Panc1 (cell line): ENCODE results near the gene NELFB. TPM values are rescaled to one million over a fixed set of nuclear protein-coding genes. Genes with fewer than 3 reads are reported as not detected.

ENCODE experiments used
- ATAC-seq: fragments of 200-7000 bp; cut with Tn5 transposase; 2 replicates; pipeline ENCODE4 v1.9.1; 2020; ENCODE audit warnings: mild to moderate bottlenecking, moderate library complexity
- BruUV-seq: library from RNA; stranded (reverse); fragments of 400-500 nt; replicated peaks from 2 replicates; lab custom pipeline; 2021; lab: Mats Ljungman, UMichigan
- CTCF ChIA-PET: fragments of 300-600 bp; sonication (Branson Sonifier 250); formaldehyde crosslinking; loops from one replicate; lab custom pipeline; 2022; ENCODE audit warnings: antibody characterized with exemption; lab: Charles Lee
- POLR2A ChIA-PET: fragments of 300-600 bp; sonication (Branson Sonifier 250); formaldehyde crosslinking; loops from one replicate; lab custom pipeline; 2022; ENCODE audit warnings: antibody characterized with exemption; lab: Charles Lee
- DNase-seq: peaks from one replicate; pipeline ENCODE4 v3.0.0-alpha.2; 2010; ENCODE audit warnings: low read depth, low spot score
- H3K27ac ChIP-seq: 2 replicates; pipeline ENCODE4 v1.5.1; 2011; ENCODE audit warnings: mild to moderate bottlenecking, low read length, inconsistent platforms
- H3K27me3 ChIP-seq: fragments of 200-500 bp; sonication (Bioruptor generic); 2 replicates; pipeline ENCODE4 v1.6.0; 2014; ENCODE audit warnings: low read length, inconsistent platforms; ENCODE audit not compliant: control insufficient read depth, insufficient read depth
- H3K36me3 ChIP-seq: fragments of 200-500 bp; sonication (Bioruptor generic); 2 replicates; pipeline ENCODE4 v1.5.1; 2014; ENCODE audit warnings: inconsistent platforms, mild to moderate bottlenecking, low read length, moderate library complexity; ENCODE audit not compliant: control insufficient read depth, insufficient read depth
- H3K4me1 ChIP-seq: 2 replicates; pipeline ENCODE4 v1.5.1; 2011; ENCODE audit warnings: inconsistent platforms, mild to moderate bottlenecking, low read length, moderate library complexity; ENCODE audit not compliant: control insufficient read depth, insufficient read depth
- H3K4me3 ChIP-seq, 2 experiments: 2 replicates each; pipeline ENCODE4 v1.5.1; 2011 to 2012; ENCODE audit warnings: low read depth in 2 of 2, low read length in 2 of 2, mild to moderate bottlenecking in 2 of 2, inconsistent platforms in 1 of 2, moderate library complexity in 1 of 2
- H3K9me3 ChIP-seq: fragments of 200-500 bp; sonication (Bioruptor generic); 2 replicates; pipeline ENCODE4 v1.5.1; 2014; ENCODE audit warnings: low read depth, mild to moderate bottlenecking, inconsistent platforms, low read length, moderate library complexity; ENCODE audit not compliant: control insufficient read depth, insufficient read depth
- POLR2AphosphoS5 ChIP-seq: IDR thresholded peaks from 2 replicates; pipeline ENCODE4 v1.6.1; 2012; ENCODE audit warnings: mild to moderate bottlenecking, low read depth, low read length, moderate library complexity
- SIN3A ChIP-seq: IDR thresholded peaks from 2 replicates; pipeline ENCODE4 v1.6.1; 2012; ENCODE audit warnings: low read depth, mild to moderate bottlenecking, low read length, moderate library complexity, borderline replicate concordance; ENCODE audit not compliant: insufficient read depth
- TCF7L2 ChIP-seq: IDR thresholded peaks from 2 replicates; pipeline ENCODE4 v1.6.1; 2011; ENCODE audit warnings: mild to moderate bottlenecking, low read depth, low read length, inconsistent platforms
- in situ Hi-C: cut with HindIII; loops from 2 replicates; pipeline ENCODE4 v1.10.0; 2016; ENCODE audit warnings: low sequenced_read_pairs, low pct_unique_long_range_greater_than_20kb
- intact Hi-C: fragments of 100-400 bp; cut with micrococcal nuclease; formaldehyde crosslinking; loops from one replicate; pipeline ENCODE4 v1.10.0; 2022; ENCODE audit not compliant: unreplicated experiment
- total RNA-seq: library from RNA; stranded (reverse); gene quantifications from one replicate; pipeline ENCODE4 v1.2.1, GENCODE V29; 2021; ENCODE audit not compliant: unreplicated experiment
- TF ChIP-seq, protein P1 (sequence below), 2 experiments: IDR thresholded peaks; 2 replicates each; pipeline ENCODE4 v1.6.1; 2011 to 2012; ENCODE audit warnings: low read depth in 2 of 2, control low read depth in 1 of 2, low read length in 1 of 2, mild to moderate bottlenecking in 1 of 2, moderate library complexity in 1 of 2; ENCODE audit not compliant: insufficient read depth in 1 of 2
- TF ChIP-seq, protein P2 (sequence below): fragments of 450-650 bp; IDR thresholded peaks from 2 replicates; pipeline ENCODE4 v1.5.1; 2017; ENCODE audit warnings: mild to moderate bottlenecking

The NELFB gene
- total RNA-seq, 1 experiment from 2014 or later = 62.4 TPM

DNA sequence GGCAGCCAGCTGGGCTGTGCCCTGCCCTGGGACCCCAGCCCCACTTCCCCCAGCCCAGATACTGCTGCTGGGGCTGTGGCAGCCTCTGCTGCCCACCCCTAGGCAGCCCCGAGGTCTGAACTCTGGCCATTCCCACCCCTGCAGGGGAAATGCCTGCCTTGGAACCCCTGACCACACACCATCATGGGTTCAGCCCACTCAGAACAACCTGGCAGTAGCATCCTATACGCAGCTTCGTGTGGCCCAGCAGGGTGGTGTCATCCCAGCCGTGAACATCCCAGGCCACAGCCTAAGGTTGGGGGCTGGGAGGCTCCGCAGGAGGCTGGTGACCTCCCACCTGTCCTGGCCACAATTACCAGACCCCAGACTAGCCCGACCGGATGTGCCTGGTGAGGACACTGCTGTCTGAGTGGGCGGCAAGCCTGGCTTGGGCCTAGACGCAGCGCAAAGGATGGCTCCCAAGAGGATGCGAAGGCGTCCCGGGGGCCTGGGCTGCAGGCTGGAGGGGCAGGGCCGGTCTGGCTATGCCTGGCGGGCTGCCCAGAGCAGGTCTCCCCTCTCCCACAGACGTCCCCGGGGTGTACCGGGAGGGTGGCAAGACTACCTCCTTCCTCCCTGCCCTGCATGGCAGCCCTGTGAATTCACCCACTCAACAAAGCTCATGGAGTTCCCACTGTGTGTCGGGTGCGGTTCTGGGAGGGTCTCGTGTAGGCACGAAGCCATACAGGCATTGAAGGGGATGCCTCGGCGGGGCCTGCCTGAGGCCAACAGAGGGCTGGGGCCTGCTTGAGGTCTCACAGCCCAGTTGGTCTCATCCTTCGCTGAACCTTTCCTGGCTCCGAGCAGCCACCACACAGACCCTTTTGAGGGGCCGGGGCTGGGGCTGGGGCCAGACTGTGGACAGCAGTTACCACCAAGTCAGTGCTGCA, 25.9 kb upstream of the NELFB start:
- BruUV-seq = no TSS peak
- Histone ChIP-seq H3K4me1 (peaks cover 7% of the 10 kb centered on the region), H3K27me3 (no peaks in the 10 kb centered on the region), H3K36me3 (no peaks in the 10 kb centered on the region), H3K4me3 (no peak overlapping the region), H3K9me3 (no peaks in the 10 kb centered on the region), H3K27ac (no peak overlapping the region)
- ChIA-PET CTCF (interaction anchor here (0.7 kb wide), 1 partner anchor 15 kb away, joined by 3 read pairs; no protein-coding TSS in a partner anchor), POLR2A (interaction anchor here (0.6 to 0.7 kb wide), 2 partner anchors 33 to 191 kb away, joined by 3 to 16 read pairs; no protein-coding TSS in a partner anchor)
- no peak for ATAC-seq
- no peak for DNase-seq
- intact Hi-C loops = loop anchor here (5.0 kb wide), 1 partner anchor 112 kb away; no protein-coding TSS in a partner anchor
- in situ Hi-C loops = no loop called here
- TF ChIP-seq SIN3A (no peak), TCF7L2 (no peak), POLR2AphosphoS5 (no peak)
- TF ChIP-seq, protein P1, sequence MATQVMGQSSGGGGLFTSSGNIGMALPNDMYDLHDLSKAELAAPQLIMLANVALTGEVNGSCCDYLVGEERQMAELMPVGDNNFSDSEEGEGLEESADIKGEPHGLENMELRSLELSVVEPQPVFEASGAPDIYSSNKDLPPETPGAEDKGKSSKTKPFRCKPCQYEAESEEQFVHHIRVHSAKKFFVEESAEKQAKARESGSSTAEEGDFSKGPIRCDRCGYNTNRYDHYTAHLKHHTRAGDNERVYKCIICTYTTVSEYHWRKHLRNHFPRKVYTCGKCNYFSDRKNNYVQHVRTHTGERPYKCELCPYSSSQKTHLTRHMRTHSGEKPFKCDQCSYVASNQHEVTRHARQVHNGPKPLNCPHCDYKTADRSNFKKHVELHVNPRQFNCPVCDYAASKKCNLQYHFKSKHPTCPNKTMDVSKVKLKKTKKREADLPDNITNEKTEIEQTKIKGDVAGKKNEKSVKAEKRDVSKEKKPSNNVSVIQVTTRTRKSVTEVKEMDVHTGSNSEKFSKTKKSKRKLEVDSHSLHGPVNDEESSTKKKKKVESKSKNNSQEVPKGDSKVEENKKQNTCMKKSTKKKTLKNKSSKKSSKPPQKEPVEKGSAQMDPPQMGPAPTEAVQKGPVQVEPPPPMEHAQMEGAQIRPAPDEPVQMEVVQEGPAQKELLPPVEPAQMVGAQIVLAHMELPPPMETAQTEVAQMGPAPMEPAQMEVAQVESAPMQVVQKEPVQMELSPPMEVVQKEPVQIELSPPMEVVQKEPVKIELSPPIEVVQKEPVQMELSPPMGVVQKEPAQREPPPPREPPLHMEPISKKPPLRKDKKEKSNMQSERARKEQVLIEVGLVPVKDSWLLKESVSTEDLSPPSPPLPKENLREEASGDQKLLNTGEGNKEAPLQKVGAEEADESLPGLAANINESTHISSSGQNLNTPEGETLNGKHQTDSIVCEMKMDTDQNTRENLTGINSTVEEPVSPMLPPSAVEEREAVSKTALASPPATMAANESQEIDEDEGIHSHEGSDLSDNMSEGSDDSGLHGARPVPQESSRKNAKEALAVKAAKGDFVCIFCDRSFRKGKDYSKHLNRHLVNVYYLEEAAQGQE (IDR thresholded peaks at IDR 0.05; ENCODE audit: insufficient read depth in 1 of 2, low read depth in 2 of 2, low read length in 1 of 2) = no peak
- TF ChIP-seq, protein P2, sequence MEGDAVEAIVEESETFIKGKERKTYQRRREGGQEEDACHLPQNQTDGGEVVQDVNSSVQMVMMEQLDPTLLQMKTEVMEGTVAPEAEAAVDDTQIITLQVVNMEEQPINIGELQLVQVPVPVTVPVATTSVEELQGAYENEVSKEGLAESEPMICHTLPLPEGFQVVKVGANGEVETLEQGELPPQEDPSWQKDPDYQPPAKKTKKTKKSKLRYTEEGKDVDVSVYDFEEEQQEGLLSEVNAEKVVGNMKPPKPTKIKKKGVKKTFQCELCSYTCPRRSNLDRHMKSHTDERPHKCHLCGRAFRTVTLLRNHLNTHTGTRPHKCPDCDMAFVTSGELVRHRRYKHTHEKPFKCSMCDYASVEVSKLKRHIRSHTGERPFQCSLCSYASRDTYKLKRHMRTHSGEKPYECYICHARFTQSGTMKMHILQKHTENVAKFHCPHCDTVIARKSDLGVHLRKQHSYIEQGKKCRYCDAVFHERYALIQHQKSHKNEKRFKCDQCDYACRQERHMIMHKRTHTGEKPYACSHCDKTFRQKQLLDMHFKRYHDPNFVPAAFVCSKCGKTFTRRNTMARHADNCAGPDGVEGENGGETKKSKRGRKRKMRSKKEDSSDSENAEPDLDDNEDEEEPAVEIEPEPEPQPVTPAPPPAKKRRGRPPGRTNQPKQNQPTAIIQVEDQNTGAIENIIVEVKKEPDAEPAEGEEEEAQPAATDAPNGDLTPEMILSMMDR = no peak

DNA sequence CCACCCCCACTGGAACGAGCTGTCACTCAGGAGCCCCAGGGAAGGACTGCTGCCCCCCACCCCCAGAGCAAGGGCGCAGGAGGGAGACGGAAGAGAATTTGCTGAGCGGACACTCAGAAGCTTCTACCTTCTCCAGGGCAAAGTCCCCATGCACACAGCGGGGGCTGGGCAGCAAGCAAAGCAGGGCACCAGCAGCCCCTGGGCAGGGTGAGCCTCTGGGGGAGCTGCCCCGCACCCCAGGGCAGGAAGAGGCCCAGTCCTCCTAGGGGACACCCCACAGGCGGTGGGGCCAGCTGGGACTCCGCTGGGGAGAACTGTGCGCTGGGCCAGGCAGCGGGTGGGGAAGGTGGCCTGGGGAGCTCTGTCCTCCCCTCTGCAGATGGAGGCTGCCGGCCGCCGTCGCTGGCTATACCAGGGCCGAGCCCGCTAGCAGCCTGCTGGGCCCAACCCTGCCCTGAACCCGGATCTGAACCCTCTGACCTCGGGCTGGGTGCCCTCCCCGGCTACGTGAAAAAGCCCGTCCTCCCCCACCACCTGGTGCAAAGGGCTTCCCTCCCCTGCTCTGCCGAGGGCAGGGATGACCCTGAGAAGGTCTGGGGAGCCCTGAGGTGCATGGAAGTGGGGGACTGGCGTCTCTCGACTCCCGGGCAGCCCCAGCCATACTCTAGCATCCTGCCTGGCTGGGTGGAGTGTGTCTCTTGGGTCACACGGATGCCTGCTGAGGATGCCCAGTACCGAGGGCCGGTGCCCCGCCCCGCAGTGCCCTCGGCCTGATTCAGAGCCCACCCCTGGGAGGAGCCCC, 25.0 kb upstream of the NELFB start:
- no peaks in the 10 kb centered on the region for H3K9me3 ChIP-seq
- ATAC-seq (no peak), DNase-seq (no peak)
- ChIA-PET CTCF (interaction anchor here (0.7 kb wide), 1 partner anchor 16 kb away, joined by 3 read pairs; no protein-coding TSS in a partner anchor), POLR2A (interaction anchor here (0.7 kb wide), 1 partner anchor 192 kb away, joined by 16 read pairs; no protein-coding TSS in a partner anchor)
- intact Hi-C loops = loop anchor here (5.0 kb wide), 1 partner anchor 113 kb away; no protein-coding TSS in a partner anchor
- H3K27me3 ChIP-seq = no peaks in the 10 kb centered on the region
- no TSS peak for BruUV-seq
- no peak overlapping the region for H3K27ac ChIP-seq
- in situ Hi-C loops = no loop called here
- no peak overlapping the region for H3K4me3 ChIP-seq
- no peak for TF ChIP-seq SIN3A
- TF ChIP-seq, protein P2 = no peak
- no peak for TF ChIP-seq TCF7L2
- TF ChIP-seq POLR2AphosphoS5 = no peak
- TF ChIP-seq, protein P1 (IDR thresholded peaks at IDR 0.05; ENCODE audit: insufficient read depth in 1 of 2, low read depth in 2 of 2, low read length in 1 of 2) = no peak
- H3K4me1 ChIP-seq = peaks cover 4% of the 10 kb centered on the region
- no peaks in the 10 kb centered on the region for H3K36me3 ChIP-seq
